AG09319 (cell line): ENCODE measurements around the gene CHN1.

Experiments
- DNase-seq: peaks from one replicate; pipeline ENCODE4 v3.0.0-alpha.2; 2010; ENCODE audit warnings: low read depth; ENCODE audit errors: extremely low read depth
- TF ChIP-seq, protein P1 (sequence below): IDR thresholded peaks from 2 replicates; pipeline ENCODE4 v1.5.1; 2011; ENCODE audit warnings: low read depth, mild to moderate bottlenecking, inconsistent platforms, low read length, moderate library complexity

CHN1 gene

GRCh38 chr2:174856447-174856846, 148.7 kb downstream of the CHN1 start:
- TF ChIP-seq, protein P1, sequence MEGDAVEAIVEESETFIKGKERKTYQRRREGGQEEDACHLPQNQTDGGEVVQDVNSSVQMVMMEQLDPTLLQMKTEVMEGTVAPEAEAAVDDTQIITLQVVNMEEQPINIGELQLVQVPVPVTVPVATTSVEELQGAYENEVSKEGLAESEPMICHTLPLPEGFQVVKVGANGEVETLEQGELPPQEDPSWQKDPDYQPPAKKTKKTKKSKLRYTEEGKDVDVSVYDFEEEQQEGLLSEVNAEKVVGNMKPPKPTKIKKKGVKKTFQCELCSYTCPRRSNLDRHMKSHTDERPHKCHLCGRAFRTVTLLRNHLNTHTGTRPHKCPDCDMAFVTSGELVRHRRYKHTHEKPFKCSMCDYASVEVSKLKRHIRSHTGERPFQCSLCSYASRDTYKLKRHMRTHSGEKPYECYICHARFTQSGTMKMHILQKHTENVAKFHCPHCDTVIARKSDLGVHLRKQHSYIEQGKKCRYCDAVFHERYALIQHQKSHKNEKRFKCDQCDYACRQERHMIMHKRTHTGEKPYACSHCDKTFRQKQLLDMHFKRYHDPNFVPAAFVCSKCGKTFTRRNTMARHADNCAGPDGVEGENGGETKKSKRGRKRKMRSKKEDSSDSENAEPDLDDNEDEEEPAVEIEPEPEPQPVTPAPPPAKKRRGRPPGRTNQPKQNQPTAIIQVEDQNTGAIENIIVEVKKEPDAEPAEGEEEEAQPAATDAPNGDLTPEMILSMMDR: no peak
- no peak for DNase-seq

DNA sequence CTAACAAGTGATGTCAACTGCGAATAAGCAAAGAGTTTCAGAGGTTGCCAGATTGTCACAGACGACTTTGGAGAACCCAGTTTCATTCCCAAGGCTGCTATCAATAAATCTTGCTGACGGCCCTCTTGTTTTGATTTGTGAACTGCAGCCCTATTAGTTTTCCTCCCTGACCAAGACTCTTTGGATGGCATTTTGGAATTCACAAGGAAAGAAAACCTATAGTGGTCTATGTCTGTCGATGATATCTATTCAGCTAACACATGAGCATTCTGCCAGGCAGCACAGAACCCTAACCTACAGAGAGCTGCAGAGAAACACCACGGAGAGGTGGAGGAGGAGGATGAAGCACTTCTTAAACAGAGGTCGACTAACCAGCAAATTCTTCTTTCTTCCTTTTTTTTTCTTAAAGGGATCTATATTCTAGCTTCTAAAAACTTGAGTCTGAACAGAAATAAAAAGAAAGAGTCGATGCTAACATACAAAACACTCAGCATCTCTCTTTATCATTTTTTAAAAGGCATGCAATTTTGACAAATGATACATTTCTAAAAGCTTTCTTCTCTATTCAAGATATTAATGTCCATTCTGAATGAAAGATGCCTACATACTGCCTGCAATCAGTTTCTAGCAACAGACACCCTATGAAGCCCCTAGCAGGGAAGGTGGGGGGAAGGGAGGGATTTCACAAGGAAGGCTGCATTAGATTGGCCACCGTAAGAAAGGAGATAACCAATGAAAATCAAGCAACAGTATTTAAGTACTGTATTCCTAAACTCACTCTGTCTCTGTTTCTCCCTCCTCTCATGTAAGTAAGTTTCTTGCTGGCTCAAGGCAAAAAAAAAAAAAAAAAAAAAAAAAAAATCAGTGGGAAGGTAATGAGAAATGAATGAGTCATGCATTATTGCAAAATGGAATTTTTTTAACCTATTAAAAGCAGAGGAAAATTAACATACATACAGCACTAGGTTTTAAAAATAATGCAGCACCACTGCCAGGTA, 157.9 kb downstream of the CHN1 start:
- DNase-seq: peak; percentile 90

DNA sequence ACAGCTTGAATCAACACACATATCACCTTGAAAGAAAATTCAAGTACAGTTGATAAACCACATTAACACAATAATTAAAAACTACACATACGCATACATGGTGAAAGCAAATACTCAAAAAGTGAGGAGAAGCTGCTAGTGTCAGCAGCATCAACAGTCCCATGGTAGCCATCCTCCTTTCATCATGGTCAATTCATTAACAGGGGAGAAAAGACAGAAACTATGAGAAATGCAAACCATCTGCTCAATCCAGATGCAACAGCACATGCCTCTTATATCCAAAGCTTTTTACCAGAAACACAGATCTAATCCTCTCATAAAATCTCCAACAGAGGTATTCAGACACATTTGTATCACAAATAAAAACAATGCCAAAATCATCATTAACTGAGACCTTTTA, 159.0 kb downstream of the CHN1 start:
- TF ChIP-seq, protein P1: no peak
- no peak for DNase-seq

More for the DNA sequence above, 157.9 kb downstream of the CHN1 start:
- TF ChIP-seq, protein P1: no peak

DNA sequence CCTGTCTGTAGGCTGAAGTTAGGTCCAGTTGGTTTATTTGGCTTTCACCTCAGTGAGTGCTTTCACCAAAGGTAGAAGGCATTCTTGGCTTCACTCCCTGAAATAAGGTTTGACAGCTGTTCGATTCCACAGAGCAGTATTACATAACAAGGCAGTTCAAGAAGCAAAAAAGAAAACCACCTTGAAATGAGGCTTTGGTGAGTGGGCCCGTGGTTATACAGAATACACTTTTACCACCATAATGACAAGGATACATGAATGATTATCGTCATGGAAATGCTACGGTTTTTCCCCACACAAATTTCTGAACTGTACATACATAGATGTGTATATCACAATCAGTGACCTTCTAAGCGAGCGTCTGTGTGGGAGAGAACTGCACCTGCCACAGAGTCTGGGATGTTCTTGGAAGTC, 160.9 kb downstream of the CHN1 start:
- no peak for DNase-seq

GRCh38 chr2:174842496-174842895, 162.7 kb downstream of the CHN1 start:
- TF ChIP-seq, protein P1: no peak

More for the DNA sequence above, 160.9 kb downstream of the CHN1 start:
- TF ChIP-seq, protein P1: no peak

GRCh38 chr2:174841936-174842335, 163.2 kb downstream of the CHN1 start:
- no peak for DNase-seq
- TF ChIP-seq, protein P1: no peak

More at GRCh38 chr2:174842496-174842895, 162.7 kb downstream of the CHN1 start:
- DNase-seq: no peak

GRCh38 chr2:174841350-174841749, 163.8 kb downstream of the CHN1 start:
- TF ChIP-seq, protein P1: no peak
- no peak for DNase-seq
